ENCODE measurements around the gene RAI1.

Gene RAI1

DNA sequence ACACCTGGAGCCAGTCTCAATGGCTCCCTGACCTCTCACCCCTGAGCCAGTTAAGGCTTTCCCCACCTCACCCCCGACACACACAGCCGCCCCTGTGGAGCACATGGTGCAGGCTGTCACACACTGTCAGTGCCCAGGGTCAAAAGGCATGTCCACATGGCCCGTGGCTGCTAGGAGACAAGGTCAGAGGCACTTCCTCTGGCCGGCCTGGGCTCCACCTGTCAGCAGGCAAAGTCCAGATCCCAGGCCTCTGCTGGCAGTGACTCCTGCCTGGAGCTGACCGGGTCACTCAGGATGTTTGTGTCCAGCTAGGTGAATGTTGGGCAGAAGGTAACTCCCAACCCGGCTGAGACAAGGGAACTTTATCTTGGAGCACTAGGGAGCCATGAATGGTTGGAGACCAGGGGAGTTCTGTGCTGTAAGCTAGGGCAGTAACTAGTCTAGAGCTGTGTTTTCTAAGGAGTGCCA, 149.5 kb downstream of the RAI1 start:
- ChIA-PET CTCF (interaction anchor here (1.0 to 2.3 kb wide), 5 partner anchors 8 to 88 kb away, joined by 3 to 8 read pairs (median 4); no protein-coding TSS in a partner anchor), POLR2A (no interaction called here)
- DNase-seq (ENCODE audit: extremely low spot score): no peak
- TF ChIP-seq, protein P1, sequence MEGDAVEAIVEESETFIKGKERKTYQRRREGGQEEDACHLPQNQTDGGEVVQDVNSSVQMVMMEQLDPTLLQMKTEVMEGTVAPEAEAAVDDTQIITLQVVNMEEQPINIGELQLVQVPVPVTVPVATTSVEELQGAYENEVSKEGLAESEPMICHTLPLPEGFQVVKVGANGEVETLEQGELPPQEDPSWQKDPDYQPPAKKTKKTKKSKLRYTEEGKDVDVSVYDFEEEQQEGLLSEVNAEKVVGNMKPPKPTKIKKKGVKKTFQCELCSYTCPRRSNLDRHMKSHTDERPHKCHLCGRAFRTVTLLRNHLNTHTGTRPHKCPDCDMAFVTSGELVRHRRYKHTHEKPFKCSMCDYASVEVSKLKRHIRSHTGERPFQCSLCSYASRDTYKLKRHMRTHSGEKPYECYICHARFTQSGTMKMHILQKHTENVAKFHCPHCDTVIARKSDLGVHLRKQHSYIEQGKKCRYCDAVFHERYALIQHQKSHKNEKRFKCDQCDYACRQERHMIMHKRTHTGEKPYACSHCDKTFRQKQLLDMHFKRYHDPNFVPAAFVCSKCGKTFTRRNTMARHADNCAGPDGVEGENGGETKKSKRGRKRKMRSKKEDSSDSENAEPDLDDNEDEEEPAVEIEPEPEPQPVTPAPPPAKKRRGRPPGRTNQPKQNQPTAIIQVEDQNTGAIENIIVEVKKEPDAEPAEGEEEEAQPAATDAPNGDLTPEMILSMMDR (IDR thresholded peaks at IDR 0.05; ENCODE audit: control extremely low read depth, extremely low read depth, low read depth, missing control alignments): no peak

DNA sequence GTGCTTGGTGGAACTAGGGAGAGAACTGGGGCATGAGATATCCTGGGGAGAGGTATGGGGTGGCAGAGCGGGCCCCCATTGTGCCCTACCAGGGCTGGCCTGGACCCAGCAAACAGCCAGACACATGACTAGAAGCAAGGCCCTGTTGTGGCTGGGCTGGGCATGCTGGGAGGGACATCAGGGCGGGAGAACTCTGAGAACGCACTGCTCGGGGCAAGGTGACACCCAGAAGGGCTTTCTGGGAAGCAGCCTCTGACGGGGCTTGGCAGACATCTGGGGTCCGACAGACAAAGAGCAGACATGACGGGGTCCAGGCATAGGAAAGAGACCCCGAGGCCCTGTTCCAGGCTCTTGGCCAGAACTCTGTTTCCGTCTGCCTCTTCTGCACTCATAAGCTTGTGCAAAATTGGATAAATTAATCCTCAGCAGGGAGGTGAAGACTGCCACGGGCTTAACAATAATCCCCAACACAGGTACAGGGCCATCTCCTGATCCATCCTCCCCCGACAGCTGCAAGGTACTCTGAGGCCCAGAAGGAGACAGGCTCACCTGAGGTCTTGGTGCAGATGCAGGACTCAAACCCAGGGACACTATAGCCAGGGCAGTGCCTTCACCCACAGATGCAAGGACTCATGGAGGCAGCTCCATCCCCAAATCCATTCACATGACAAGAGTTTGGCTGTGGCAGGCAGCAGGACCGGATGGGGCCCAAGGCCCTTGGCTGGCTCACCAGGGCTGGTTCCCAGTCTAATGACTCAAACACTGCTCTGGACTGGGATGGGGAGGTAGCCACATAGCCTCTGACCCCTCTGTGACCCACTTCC, 150.2 kb downstream of the RAI1 start:
- ChIA-PET POLR2A (no interaction called here), CTCF (interaction anchor here (1.0 to 3.8 kb wide), 5 partner anchors 9 to 88 kb away, joined by 3 to 22 read pairs (median 4); no protein-coding TSS in a partner anchor)
- DNase-seq (ENCODE audit: extremely low spot score): no peak
- TF ChIP-seq, protein P1 (IDR thresholded peaks at IDR 0.05; ENCODE audit: control extremely low read depth, extremely low read depth, low read depth, missing control alignments): no peak

DNA sequence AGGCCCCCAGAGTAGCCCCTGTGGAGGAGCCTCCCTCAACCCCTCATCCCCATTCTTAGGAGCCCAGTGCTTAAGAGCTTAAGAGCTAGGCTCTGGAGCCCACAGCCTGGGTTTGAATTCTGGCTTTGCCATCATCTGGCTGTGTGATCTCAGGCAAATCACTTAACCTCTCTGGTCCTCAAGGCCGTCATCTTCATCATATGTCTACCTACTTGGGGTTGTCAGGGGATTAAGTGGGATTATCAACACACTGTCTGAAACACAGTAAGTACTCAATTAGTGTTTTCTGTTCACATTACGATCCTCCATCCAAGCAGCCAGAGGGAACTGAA, 150.7 kb downstream of the RAI1 start:
- ChIA-PET CTCF (interaction anchor here (1.5 to 3.8 kb wide), 2 partner anchors 9 to 20 kb away, joined by 4 to 22 read pairs; no protein-coding TSS in a partner anchor), POLR2A (no interaction called here)
- TF ChIP-seq, protein P1 (IDR thresholded peaks at IDR 0.05; ENCODE audit: control extremely low read depth, extremely low read depth, low read depth, missing control alignments): no peak
- DNase-seq (ENCODE audit: extremely low spot score): no peak

DNA sequence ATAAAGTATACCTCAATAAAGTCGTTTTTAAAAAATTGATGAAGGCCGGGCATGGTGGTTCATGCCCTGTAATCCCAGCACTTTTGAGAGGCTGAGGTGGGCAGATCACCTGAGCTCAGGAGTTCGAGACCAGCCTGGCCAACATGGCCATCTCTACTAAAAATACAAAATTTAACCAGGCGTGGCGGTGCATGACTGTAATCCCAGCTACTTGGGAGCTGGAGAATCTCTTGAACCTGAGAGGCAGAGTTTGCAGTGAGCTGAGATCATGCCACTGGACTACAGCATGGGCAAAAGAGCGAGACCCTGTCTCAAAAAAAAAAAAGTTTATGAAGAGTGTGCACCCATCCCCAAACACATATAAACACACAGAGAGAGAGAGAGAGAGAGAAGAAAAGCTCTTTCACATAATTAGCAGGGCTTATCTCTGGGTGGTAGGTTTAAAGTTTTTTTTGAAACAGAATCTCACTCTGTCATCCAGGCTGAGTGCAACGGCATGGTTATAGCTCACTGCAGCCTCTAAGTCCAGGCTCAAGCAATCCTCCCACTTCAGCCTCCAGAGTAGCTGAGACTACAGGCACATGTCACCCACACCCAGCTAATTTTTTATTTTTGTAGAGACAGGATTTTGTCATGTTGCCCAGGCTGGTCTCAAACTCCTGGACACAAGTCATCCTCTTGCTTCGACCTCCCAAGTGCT, 152.6 kb downstream of the RAI1 start:
- TF ChIP-seq, protein P1 (IDR thresholded peaks at IDR 0.05; ENCODE audit: control extremely low read depth, extremely low read depth, low read depth, missing control alignments): no peak
- POLR2A ChIA-PET: no interaction called here
- CTCF ChIA-PET: interaction anchor here (1.5 to 3.8 kb wide), 6 partner anchors 13 to 200 kb away, joined by 4 to 22 read pairs (median 5); no protein-coding TSS in a partner anchor
- DNase-seq (ENCODE audit: extremely low spot score): no peak

DNA sequence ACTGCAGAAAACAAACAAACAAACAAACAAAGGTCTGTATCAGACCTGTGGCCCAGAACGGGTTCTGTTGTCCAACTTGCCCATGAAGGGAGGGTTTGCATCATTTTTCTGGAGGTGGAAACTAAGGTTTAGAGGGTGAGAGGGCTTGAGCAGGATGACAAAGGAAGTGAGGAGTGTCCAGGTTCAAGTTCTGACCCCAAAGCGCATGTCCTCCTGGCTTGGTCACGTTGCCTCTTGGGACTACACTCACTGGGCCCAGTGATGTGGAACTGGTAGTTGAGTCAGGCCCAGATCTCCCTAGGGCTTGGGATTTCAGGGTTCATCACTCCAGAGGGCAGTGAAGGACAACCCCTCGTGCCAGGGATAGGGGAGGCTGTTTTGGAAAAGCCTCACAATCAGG, 153.7 kb downstream of the RAI1 start:
- ChIA-PET POLR2A (no interaction called here), CTCF (interaction anchor here (1.5 to 3.8 kb wide), 4 partner anchors 10 to 84 kb away, joined by 4 to 22 read pairs (median 6); no protein-coding TSS in a partner anchor)
- TF ChIP-seq, protein P1 (IDR thresholded peaks at IDR 0.05; ENCODE audit: control extremely low read depth, extremely low read depth, low read depth, missing control alignments): no peak
- DNase-seq (ENCODE audit: extremely low spot score): no peak

Data from GM10248 (cell line).